T-helper 1 cell treated with Interleukin-12 subunit alpha and Interleukin-12 subunit beta and Interleukin-4 antibody, amounts not matched to agents 30 ng/mL and 1 ng/mL, for 36 hours (primary cell): ENCODE data around the gene HDAC9. TPM values are rescaled to one million over a fixed set of nuclear protein-coding genes. Genes with fewer than 3 reads are reported as not detected.

Experiments
- intact Hi-C: fragments of 100-400 bp; cut with micrococcal nuclease; formaldehyde crosslinking; loops from one replicate; pipeline ENCODE4 v1.15.1; 2024
- total RNA-seq: library from RNA; stranded (reverse); gene quantifications from 2 replicates; pipeline ENCODE4 v1.2.3, GENCODE V29; 2022

The HDAC9 gene
- total RNA-seq, 1 donor from 2014 or later, result 0.71 TPM

GRCh38 chr7:18866359-18867036, 370.9 kb downstream of the HDAC9 start:
- intact Hi-C loops, result loop anchor here (10.0 kb wide), 1 partner anchor 248 kb away; the partner anchor contains the start of gene TWIST1

GRCh38 chr7:18872344-18872743, 376.8 kb downstream of the HDAC9 start:
- intact Hi-C loops, result no loop called here

- intact Hi-C loops, result no loop called here
Observed at GRCh38 chr7:18873734-18874336, 378.3 kb downstream of the HDAC9 start.

- intact Hi-C loops, result no loop called here
Observed at GRCh38 chr7:18874880-18875279, 379.3 kb downstream of the HDAC9 start.

GRCh38 chr7:18877874-18878273, 382.3 kb downstream of the HDAC9 start:
- intact Hi-C loops, result no loop called here

- intact Hi-C loops, result no loop called here
Observed at GRCh38 chr7:18886832-18887231, 391.3 kb downstream of the HDAC9 start.

- intact Hi-C loops, result no loop called here
Observed at GRCh38 chr7:18889436-18889835, 393.9 kb downstream of the HDAC9 start.

GRCh38 chr7:18890134-18890533, 394.6 kb downstream of the HDAC9 start:
- intact Hi-C loops, result no loop called here

GRCh38 chr7:18890885-18891621, 395.5 kb downstream of the HDAC9 start:
- intact Hi-C loops, result no loop called here

- intact Hi-C loops, result no loop called here
Observed at GRCh38 chr7:18893156-18893555, 397.6 kb downstream of the HDAC9 start.

DNA sequence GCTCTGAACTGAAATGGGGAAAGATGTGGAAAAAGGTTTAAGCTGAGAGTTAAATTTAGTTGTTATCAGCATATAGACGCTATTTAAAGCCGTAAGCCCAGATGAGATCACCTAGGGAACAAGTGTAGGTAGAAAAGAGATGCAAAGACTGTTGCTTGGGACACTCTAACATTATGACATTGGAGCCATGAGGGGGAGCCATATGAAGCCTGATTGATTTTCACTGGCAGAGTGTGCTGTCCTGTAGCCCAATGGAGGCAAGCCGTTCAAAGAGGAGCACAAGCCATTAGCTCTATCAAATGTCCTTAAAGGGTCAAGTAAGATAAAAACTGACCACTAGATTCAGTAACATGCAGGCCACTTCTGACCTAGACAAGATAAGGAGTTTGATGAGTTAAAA, 398.6 kb downstream of the HDAC9 start:
- intact Hi-C loops, result no loop called here

- intact Hi-C loops, result no loop called here
Observed at GRCh38 chr7:18895456-18895855, 399.9 kb downstream of the HDAC9 start.

DNA sequence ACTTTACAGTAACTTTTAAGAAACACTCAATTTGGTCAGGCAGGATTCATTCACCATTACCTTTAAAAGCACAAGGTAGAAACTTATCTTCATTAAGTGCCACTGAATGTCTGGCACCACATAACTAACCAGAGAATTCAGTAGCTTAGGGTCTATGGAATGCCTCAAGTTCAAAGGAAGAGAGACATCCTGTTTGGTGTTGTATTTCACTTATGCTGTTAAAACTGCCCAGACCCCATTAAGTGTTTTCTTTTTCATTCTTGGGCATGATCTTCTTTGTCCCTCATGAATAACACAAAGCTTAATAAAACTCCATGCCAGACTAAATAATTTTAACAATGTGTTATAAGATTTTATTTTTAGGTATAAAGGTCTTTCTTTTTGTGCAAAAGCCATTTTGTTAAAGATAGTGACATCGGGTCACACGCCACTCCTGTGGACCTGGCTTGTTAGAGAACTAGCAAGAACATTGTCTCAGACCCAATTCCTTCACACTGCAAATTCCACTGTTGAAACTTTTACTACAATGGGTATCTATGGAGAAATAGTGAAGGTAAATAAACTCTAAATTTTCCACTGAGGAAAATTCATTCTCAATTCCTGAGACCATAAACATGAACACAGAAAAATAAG, 400.9 kb downstream of the HDAC9 start:
- intact Hi-C loops, result no loop called here

- intact Hi-C loops, result no loop called here
Observed at GRCh38 chr7:18900236-18900635, 404.7 kb downstream of the HDAC9 start.

- intact Hi-C loops, result no loop called here
Observed at GRCh38 chr7:18900803-18901202, 405.3 kb downstream of the HDAC9 start.

DNA sequence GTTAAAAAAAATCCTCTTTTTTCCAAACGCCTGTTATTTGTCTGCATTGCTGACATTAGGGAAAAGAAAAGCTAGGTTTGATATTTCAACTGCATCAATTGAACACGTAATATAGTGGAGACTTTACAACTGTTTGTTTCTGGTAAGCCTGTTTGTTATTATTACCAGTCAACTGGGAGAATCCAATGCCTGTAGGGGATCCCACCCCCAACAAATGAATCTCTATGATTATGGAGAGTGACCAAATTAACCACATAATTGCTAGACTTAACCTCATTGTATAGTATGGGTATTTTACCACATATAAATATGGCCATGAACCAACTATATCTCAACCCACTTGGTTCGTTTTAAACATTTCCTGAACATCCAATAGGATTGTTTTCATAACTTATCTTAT, 405.8 kb downstream of the HDAC9 start:
- intact Hi-C loops, result no loop called here

DNA sequence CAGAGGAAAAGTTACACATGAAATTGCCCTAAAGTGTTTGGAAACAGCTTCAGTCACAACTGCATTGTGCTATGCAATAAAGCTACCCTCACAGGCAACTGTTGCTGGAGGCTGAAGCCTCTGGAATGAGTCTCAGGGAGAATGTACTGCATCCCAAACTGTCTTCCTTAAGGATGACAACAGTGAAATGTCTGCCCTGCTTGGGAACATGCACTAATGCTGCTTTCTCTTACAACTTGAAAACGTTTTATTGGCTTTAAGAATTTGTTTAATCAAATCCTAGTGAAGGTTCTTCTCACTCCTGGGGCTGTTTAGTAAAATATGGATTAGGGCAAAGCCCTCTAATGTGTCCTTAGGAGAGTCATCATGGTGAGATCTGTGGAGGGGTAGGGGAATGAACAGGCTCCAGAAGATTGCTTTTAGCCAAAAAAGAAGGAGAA, 406.5 kb downstream of the HDAC9 start:
- intact Hi-C loops, result no loop called here

DNA sequence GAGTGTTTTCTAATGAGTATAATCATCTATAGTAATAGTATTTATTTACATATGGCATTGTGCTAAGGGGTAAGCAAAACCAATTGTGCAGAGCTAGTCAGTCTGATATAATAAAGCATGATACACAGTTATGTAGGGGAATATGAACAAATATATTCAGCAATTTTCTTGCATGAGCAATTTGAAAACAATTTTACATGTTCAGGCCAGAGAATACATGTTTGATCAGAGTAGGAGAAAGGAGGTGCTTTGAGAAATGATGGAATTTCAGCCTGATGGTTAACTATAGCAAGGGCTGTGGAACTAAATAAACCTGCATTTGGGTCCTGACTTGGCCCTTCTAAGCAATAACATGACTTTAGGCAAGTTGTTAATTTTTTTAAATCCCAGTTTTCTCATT, 407.3 kb downstream of the HDAC9 start:
- intact Hi-C loops, result no loop called here

DNA sequence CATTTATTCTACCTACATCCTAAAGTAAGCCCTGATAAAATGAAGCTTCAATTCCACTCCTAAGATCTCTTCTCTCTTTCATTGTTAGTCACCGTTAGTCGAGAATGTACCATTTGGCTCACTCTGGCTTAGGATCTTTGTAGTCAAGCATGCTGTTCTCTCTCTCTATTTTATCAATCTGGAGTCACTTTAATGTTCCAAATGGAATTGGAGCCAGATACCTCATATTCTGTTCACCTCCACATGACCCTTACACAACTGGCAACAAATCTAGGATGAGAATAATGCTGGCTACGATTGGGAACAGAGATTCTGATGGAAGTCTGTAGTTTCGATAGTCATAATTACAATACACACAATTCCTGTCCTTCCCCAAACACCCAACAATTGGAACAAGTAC, 408.1 kb downstream of the HDAC9 start:
- intact Hi-C loops, result no loop called here

DNA sequence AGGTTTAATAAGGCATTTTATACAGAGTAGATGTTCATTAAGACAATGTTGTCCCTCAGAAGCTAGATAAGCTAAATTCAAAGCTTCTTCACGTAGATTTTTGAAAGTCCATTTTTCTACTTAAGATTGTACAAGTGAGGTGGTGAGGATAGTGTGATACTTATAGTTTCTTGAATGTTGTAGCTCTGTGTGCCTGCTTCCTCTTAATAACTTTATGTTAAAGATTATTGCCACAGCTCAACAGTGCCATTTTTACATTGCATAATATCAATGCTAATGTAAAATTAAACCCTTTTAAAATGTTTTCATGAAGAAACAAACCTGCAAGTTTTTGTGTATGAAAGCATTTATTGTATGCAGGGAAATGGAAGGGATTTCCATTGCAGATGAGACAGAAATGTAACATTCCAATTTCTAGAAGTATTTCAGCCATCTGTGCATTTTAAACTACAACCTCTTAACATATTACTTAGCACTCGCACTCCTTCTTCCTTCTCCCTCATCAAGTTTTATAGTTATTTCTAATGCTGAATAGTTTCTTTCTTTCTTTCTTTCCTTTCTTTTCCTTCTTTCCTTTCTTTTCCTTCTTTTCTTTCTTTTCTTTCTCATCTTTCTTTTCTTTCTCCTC, 409.9 kb downstream of the HDAC9 start:
- intact Hi-C loops, result no loop called here

DNA sequence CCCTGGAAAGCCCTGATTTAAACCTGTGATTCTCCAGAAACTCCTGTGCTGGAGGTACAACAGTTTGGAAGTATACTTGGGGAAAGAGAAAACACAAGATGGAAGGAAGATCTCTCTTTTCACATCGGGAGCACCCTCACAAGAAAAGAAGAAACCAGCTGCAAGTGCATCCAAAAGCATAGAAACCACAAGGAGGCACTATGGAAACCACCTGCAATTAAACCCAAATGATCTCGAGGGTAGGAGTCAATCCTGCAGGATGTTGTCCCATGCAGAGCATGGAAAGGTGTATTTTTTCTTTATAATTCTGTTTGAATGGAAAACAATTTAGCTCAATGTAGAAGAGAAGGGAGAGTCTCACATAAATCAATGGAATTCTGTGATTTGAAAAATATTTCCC, 411.4 kb downstream of the HDAC9 start:
- intact Hi-C loops, result no loop called here

DNA sequence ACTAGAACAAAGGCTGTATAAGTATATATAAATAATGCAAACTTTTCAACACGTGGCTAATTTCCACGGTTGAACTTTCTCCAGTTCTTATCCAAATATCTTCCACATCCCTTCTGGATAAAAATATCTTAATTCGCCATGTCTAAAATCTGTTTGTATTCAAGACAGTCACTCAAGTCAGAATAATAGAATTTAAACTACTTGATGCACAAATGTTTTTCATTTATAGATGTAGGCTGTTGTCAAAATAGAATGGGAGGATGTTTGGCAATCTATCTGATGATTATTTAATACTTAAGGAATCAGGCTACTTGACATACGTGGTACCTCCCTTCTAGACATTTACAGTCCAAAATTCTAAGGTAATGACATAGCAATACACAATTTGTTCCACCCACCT, 417.6 kb downstream of the HDAC9 start:
- intact Hi-C loops, result no loop called here
